ENCODE data around the gene MOSMO. TPM values are rescaled to one million over a fixed set of nuclear protein-coding genes. Genes with fewer than 3 reads are reported as not detected.
A peak's percentile ranks its signal among the peaks of the same experiment; 100 is the strongest.

The MOSMO gene
- total RNA-seq, 4 donors from 2014 or later: 14.9 to 26.9 (median 24.1) TPM

GRCh38 chr16:21985524-21985923 is 22.4 kb upstream of the MOSMO start:
- Histone ChIP-seq H3K4me1 (peaks cover 0 to 29% (median 5%) of the 10 kb centered on the region in 3 donors), H3K27ac (no peak overlapping the region), H3K9me3 (no peaks in the 10 kb centered on the region), H3K4me3 (no peak overlapping the region), H3K36me3 (peaks cover 2 to 58% of the 10 kb centered on the region in 2 donors), H3K27me3 (no peaks in the 10 kb centered on the region)
- no peak for TF ChIP-seq POLR2A (IDR thresholded peaks at IDR 0.05)
- TF ChIP-seq POLR2AphosphoS5 (IDR thresholded peaks at IDR 0.05): no peak
- TF ChIP-seq CTCF (IDR thresholded peaks at IDR 0.05): no peak
- no peak for TF ChIP-seq EP300 (IDR thresholded peaks at IDR 0.05)
- no peak for ATAC-seq

GRCh38 chr16:21986692-21987246 is 21.1 kb upstream of the MOSMO start:
- H3K4me1 ChIP-seq: peaks cover 0 to 35% (median 5%) of the 10 kb centered on the region in 3 donors
- no peak for ATAC-seq
- H3K27ac ChIP-seq: peak overlapping the region in 1 of 4 donors; percentile 45

GRCh38 chr16:21987498-21987897 is 20.4 kb upstream of the MOSMO start:
- 65% methylated on average over 2 of the region's 2 CpGs for WGBS, 2 donors (ENCODE audit: low coverage in 1 of 2)
- ATAC-seq: no peak
- peaks cover 0 to 38% of the 10 kb centered on the region in 2 donors for H3K36me3 ChIP-seq
- peak overlapping the region in 1 of 4 donors; percentile 45 for H3K27ac ChIP-seq
- TF ChIP-seq POLR2A (IDR thresholded peaks at IDR 0.05) (no peak), POLR2AphosphoS5 (IDR thresholded peaks at IDR 0.05) (no peak)
- H3K27me3 ChIP-seq: no peaks in the 10 kb centered on the region
- H3K9me3 ChIP-seq: no peaks in the 10 kb centered on the region
- peaks cover 0 to 35% (median 5%) of the 10 kb centered on the region in 3 donors for H3K4me1 ChIP-seq
- H3K4me3 ChIP-seq: no peak overlapping the region

More at GRCh38 chr16:21986692-21987246, 21.1 kb upstream of the MOSMO start:
- 67 to 80% methylated on average over 1 to 2 of the region's 4 CpGs for WGBS, 2 donors (ENCODE audit: low coverage in 1 of 2)
- H3K9me3 ChIP-seq: no peaks in the 10 kb centered on the region
- TF ChIP-seq POLR2AphosphoS5 (IDR thresholded peaks at IDR 0.05) (no peak), CTCF (IDR thresholded peaks at IDR 0.05) (no peak), EP300 (IDR thresholded peaks at IDR 0.05) (no peak), POLR2A (IDR thresholded peaks at IDR 0.05) (no peak)
- peaks cover 2 to 45% of the 10 kb centered on the region in 2 donors for H3K36me3 ChIP-seq
- H3K4me3 ChIP-seq: no peak overlapping the region
- no peaks in the 10 kb centered on the region for H3K27me3 ChIP-seq

- Histone ChIP-seq H3K4me1 (peaks cover 0 to 35% (median 5%) of the 10 kb centered on the region in 3 donors), H3K36me3 (peaks cover 0 to 21% of the 10 kb centered on the region in 2 donors), H3K9me3 (no peaks in the 10 kb centered on the region), H3K4me3 (no peak overlapping the region), H3K27me3 (no peaks in the 10 kb centered on the region), H3K27ac (no peak overlapping the region)
- WGBS, 2 donors (ENCODE audit: low coverage in 1 of 2): 43 to 49% methylated on average over 4 to 5 of the region's 5 CpGs
- no peak for TF ChIP-seq POLR2AphosphoS5 (IDR thresholded peaks at IDR 0.05)
- no peak for ATAC-seq
These were observed 18.8 kb upstream of the MOSMO start for GRCh38 chr16:21989133-21989532.

GRCh38 chr16:21989751-21990150 is 18.2 kb upstream of the MOSMO start:
- ATAC-seq: no peak
- Histone ChIP-seq H3K36me3 (peaks cover 0 to 15% of the 10 kb centered on the region in 2 donors), H3K9me3 (no peaks in the 10 kb centered on the region), H3K27me3 (no peaks in the 10 kb centered on the region), H3K4me1 (peaks cover 0 to 35% (median 5%) of the 10 kb centered on the region in 3 donors), H3K27ac (no peak overlapping the region), H3K4me3 (no peak overlapping the region)
- TF ChIP-seq POLR2AphosphoS5 (IDR thresholded peaks at IDR 0.05): no peak
- 60 to 94% methylated on average over 1 to 2 of the region's 2 CpGs for WGBS, 2 donors (ENCODE audit: low coverage in 1 of 2)

- WGBS, 2 donors (ENCODE audit: low coverage in 1 of 2): 43 to 49% methylated on average over 3 of the region's 3 CpGs
- Histone ChIP-seq H3K27me3 (no peaks in the 10 kb centered on the region), H3K4me3 (no peak overlapping the region), H3K9me3 (no peaks in the 10 kb centered on the region), H3K4me1 (peaks cover 0 to 35% (median 5%) of the 10 kb centered on the region in 3 donors), H3K27ac (no peak overlapping the region), H3K36me3 (peaks cover 0 to 8% of the 10 kb centered on the region in 2 donors)
- TF ChIP-seq POLR2A (IDR thresholded peaks at IDR 0.05) (no peak), EP300 (IDR thresholded peaks at IDR 0.05) (no peak), CTCF (IDR thresholded peaks at IDR 0.05) (no peak), POLR2AphosphoS5 (IDR thresholded peaks at IDR 0.05) (no peak)
- no peak for ATAC-seq
These were observed 17.4 kb upstream of the MOSMO start for GRCh38 chr16:21990381-21990944.
